CD4-positive, alpha-beta T cell treated with Interleukin-10 for 1 hour (primary cell): Measurements from ENCODE around the gene ECHDC3.
"Not testable (repeated sequence)": the region's sequence is repeated elsewhere in the genome, so short reads cannot be mapped to it uniquely, and the experiment has no call there.

ENCODE experiments used
- DNase-seq: peaks from one replicate; pipeline ENCODE4 v3.0.0-alpha.2; 2020

ECHDC3 gene

GRCh38 chr10:11716686-11717085, 25.5 kb upstream of the ECHDC3 start:
- no peak for DNase-seq

- DNase-seq, result no peak
Measured at GRCh38 chr10:11719496-11720259, 22.5 kb upstream of the ECHDC3 start.

- no peak for DNase-seq
Measured at GRCh38 chr10:11720260-11720741, 21.9 kb upstream of the ECHDC3 start.

- DNase-seq, result no peak
Measured at GRCh38 chr10:11721806-11722205, 20.4 kb upstream of the ECHDC3 start.

GRCh38 chr10:11723359-11723758, 18.8 kb upstream of the ECHDC3 start:
- DNase-seq, result no peak

- peak; percentile 39 for DNase-seq
Measured at GRCh38 chr10:11724938-11725776, 17.0 kb upstream of the ECHDC3 start.

GRCh38 chr10:11725912-11726311, 16.3 kb upstream of the ECHDC3 start:
- DNase-seq, result no peak

- DNase-seq, result no peak
Measured at GRCh38 chr10:11727563-11727962, 14.6 kb upstream of the ECHDC3 start.

GRCh38 chr10:11728353-11728752, 13.8 kb upstream of the ECHDC3 start:
- DNase-seq, result no peak

GRCh38 chr10:11729790-11730315, 12.3 kb upstream of the ECHDC3 start:
- no peak for DNase-seq

- no peak for DNase-seq
Measured at GRCh38 chr10:11730779-11731178, 11.4 kb upstream of the ECHDC3 start.

- DNase-seq, result not testable (repeated sequence)
Measured at GRCh38 chr10:11736767-11737166, 5.4 kb upstream of the ECHDC3 start.

GRCh38 chr10:11737258-11738032, 4.7 kb upstream of the ECHDC3 start:
- DNase-seq, result not testable (repeated sequence)

- DNase-seq, result no peak
Measured at GRCh38 chr10:11740907-11741306, 1.3 kb upstream of the ECHDC3 start.

GRCh38 chr10:11741608-11742007, 574 bp upstream of the ECHDC3 start:
- DNase-seq, result no peak

- no peak for DNase-seq
Measured at GRCh38 chr10:11742779-11743298, 657 bp downstream of the ECHDC3 start.

GRCh38 chr10:11743461-11744338, 1.5 kb downstream of the ECHDC3 start:
- DNase-seq, result no peak

GRCh38 chr10:11745045-11745444, 2.9 kb downstream of the ECHDC3 start:
- no peak for DNase-seq

- DNase-seq, result no peak
Measured at GRCh38 chr10:11746883-11747539, 4.8 kb downstream of the ECHDC3 start.

- no peak for DNase-seq
Measured at GRCh38 chr10:11748866-11749265, 6.7 kb downstream of the ECHDC3 start.

GRCh38 chr10:11750420-11750819, 8.2 kb downstream of the ECHDC3 start:
- no peak for DNase-seq
